ENCODE results near the gene TRAK1.

TRAK1 gene

GRCh38 chr3:42051384-42052131 lies 39.6 kb upstream of the TRAK1 start:
- TF ChIP-seq, protein P1, sequence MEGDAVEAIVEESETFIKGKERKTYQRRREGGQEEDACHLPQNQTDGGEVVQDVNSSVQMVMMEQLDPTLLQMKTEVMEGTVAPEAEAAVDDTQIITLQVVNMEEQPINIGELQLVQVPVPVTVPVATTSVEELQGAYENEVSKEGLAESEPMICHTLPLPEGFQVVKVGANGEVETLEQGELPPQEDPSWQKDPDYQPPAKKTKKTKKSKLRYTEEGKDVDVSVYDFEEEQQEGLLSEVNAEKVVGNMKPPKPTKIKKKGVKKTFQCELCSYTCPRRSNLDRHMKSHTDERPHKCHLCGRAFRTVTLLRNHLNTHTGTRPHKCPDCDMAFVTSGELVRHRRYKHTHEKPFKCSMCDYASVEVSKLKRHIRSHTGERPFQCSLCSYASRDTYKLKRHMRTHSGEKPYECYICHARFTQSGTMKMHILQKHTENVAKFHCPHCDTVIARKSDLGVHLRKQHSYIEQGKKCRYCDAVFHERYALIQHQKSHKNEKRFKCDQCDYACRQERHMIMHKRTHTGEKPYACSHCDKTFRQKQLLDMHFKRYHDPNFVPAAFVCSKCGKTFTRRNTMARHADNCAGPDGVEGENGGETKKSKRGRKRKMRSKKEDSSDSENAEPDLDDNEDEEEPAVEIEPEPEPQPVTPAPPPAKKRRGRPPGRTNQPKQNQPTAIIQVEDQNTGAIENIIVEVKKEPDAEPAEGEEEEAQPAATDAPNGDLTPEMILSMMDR (IDR thresholded peaks at IDR 0.05; ENCODE audit: borderline replicate concordance, control extremely low read depth, extremely low read depth, insufficient read depth, missing control alignments) = no peak
- DNase-seq (ENCODE audit: low spot score) = no peak
- in situ Hi-C loops (cut with MboI; ENCODE audit: low sequenced_read_pairs, unreplicated experiment) = no loop called here

- DNase-seq (ENCODE audit: low spot score) = no peak
- TF ChIP-seq, protein P1 (IDR thresholded peaks at IDR 0.05; ENCODE audit: borderline replicate concordance, control extremely low read depth, extremely low read depth, insufficient read depth, missing control alignments) = no peak
- in situ Hi-C loops (cut with MboI; ENCODE audit: low sequenced_read_pairs, unreplicated experiment) = no loop called here
Observed at GRCh38 chr3:42052132-42052483, 39.0 kb upstream of the TRAK1 start.

DNA sequence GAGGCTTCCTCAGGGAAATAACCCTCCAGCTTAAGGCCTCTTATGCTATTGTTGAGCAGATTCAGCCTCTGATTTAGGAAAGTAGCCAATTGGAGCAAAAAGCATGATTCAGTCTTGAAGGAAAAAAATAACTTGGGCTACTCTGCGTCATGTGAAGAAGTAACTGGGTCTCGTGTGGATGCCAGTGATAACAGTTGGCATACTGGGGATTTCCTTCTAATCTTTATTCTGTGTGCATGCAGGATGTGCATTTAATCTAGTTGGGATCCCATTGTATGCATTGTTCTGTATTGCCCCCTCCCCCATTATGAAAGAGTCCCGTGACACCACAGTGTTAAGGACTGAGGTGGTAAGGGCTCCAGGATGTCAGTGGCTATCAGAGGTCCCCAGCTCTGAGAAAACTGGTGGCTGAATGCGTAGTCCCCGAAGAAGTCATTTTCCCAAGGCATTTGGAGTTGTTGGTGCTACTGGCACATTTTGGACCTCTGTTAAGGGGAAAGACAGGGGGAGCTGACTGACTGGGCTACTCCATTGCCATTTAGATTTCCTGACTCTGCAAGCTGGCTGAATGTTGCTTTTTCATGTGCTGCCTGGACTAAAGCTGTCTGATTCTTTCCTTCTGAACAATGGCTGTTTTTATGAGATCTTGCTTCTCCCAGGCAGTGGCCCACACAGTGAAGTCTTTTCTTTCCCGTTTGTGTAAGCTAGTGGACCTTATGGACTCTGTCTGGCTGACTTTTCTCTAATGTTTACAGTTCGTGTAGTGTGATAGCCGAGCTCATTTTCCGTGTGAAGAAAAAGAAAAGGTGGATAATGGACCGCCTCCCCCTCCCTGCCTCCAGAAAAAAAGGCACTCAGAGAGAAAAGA lies 38.4 kb upstream of the TRAK1 start:
- DNase-seq (ENCODE audit: low spot score) = no peak
- TF ChIP-seq, protein P1 (IDR thresholded peaks at IDR 0.05; ENCODE audit: borderline replicate concordance, control extremely low read depth, extremely low read depth, insufficient read depth, missing control alignments) = no peak
- in situ Hi-C loops (cut with MboI; ENCODE audit: low sequenced_read_pairs, unreplicated experiment) = no loop called here

- TF ChIP-seq, protein P1 (IDR thresholded peaks at IDR 0.05; ENCODE audit: borderline replicate concordance, control extremely low read depth, extremely low read depth, insufficient read depth, missing control alignments) = no peak
- no peak for DNase-seq (ENCODE audit: low spot score)
- in situ Hi-C loops (cut with MboI; ENCODE audit: low sequenced_read_pairs, unreplicated experiment) = no loop called here
Observed at GRCh38 chr3:42053476-42053875, 37.7 kb upstream of the TRAK1 start.

- TF ChIP-seq, protein P1 (IDR thresholded peaks at IDR 0.05; ENCODE audit: borderline replicate concordance, control extremely low read depth, extremely low read depth, insufficient read depth, missing control alignments) = no peak
- DNase-seq (ENCODE audit: low spot score) = no peak
- in situ Hi-C loops (cut with MboI; ENCODE audit: low sequenced_read_pairs, unreplicated experiment) = no loop called here
Observed at GRCh38 chr3:42055291-42055690, 35.9 kb upstream of the TRAK1 start.

DNA sequence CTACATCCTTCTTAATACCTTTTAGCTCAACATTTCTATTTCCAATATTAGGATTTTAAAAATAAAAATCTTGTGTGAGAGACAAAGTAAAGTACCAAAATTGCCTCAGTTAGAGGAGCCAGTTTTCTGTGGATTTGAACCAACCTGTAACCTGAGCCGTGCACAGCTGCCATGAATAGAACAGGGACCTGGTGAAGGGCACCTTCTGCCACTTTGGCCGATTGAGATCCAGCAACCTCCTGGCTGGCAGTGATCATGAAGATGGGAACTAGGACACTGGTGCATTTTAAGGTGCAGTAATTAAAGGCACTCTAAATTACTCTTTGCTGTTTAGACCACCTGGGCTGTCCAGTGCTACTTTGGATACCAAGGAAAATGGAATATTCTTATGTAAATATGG lies 34.3 kb upstream of the TRAK1 start:
- in situ Hi-C loops (cut with MboI; ENCODE audit: low sequenced_read_pairs, unreplicated experiment) = no loop called here
- DNase-seq (ENCODE audit: low spot score) = no peak
- TF ChIP-seq, protein P1 (IDR thresholded peaks at IDR 0.05; ENCODE audit: borderline replicate concordance, control extremely low read depth, extremely low read depth, insufficient read depth, missing control alignments) = no peak

All from GM13976 (cell line).